K562 (cell line): ENCODE measurements around the gene PLPPR1. TPM values are rescaled to one million over a fixed set of nuclear protein-coding genes. Genes with fewer than 3 reads are reported as not detected.

Experiments used
- ATAC-seq: fragments of 200-7000 bp; cut with Tn5 transposase; 3 replicates; pipeline ENCODE4 v1.9.1; 2020; ENCODE audit warnings: moderate library complexity
- BruUV-seq: library from RNA; stranded (reverse); fragments of 400-500 nt; replicated peaks from 2 replicates; lab custom pipeline; 2021; lab: Mats Ljungman, UMichigan
- CTCF ChIA-PET: fragments of 300-600 bp; formaldehyde crosslinking; extraction: SDS; loops from one replicate; lab custom pipeline; 2021; ENCODE audit warnings: low intra/inter-chr PET ratio; lab: Yijun Ruan, JAX
- POLR2A ChIA-PET: fragments of 300-600, 350-650 bp; sonication (Branson Sonifier 250); formaldehyde crosslinking; extraction: SDS; loops from one replicate; lab custom pipeline; 2021; ENCODE audit warnings: antibody characterized with exemption, inconsistent platforms; lab: Yijun Ruan, JAX
- DNase-seq, 4 experiments: peaks; one replicate each; pipeline versions ENCODE4 v3.0.0 to v3.0.0-alpha.2; 2011 to 2018; ENCODE audit warnings: low spot score in 3 of 4, mixed read lengths in 3 of 4; ENCODE audit errors: extremely low read depth in 1 of 4
- FAIRE-seq: peaks from 2 replicates; lab custom pipeline; 2011; peaks lifted over from hg19 to GRCh38; lab: Jason Lieb, UNC
- H2AFZ ChIP-seq: 2 replicates; pipeline ENCODE4 v1.6.0; 2011; ENCODE audit warnings: low read depth, low read length, control low read depth, inconsistent platforms
- H3K27ac ChIP-seq: fragments of 200-600 bp; 3 replicates; pipeline ENCODE4 v1.8.0; 2011; ENCODE audit warnings: low read depth, mild to moderate bottlenecking, control low read depth, inconsistent platforms, low read length, moderate library complexity, mixed read lengths; ENCODE audit errors: extremely low read depth
- H3K27me3 ChIP-seq, 2 experiments: fragments of 300-600 bp in 1 of 2; 2 replicates in 1 of 2; 3 replicates in 1 of 2; pipeline versions ENCODE4 v1.6.0 to v1.8.0; 2011; ENCODE audit warnings: inconsistent platforms in 2 of 2, low read length in 2 of 2, mild to moderate bottlenecking in 1 of 2, mixed read lengths in 1 of 2, moderate library complexity in 1 of 2; ENCODE audit not compliant: control insufficient read depth in 2 of 2, insufficient read depth in 2 of 2
- H3K36me3 ChIP-seq: fragments of 300-600 bp; 3 replicates; pipeline ENCODE4 v1.8.0; 2011; ENCODE audit warnings: mild to moderate bottlenecking, low read length, inconsistent platforms; ENCODE audit not compliant: control insufficient read depth, insufficient read depth
- H3K4me1 ChIP-seq, 2 experiments: fragments of 200-600 bp in 1 of 2; replicated peaks in 1 of 2; 2 replicates in 1 of 2; 3 replicates in 1 of 2; pipeline versions ENCODE4 v1.5.1 to v1.8.0; 2011; ENCODE audit warnings: inconsistent platforms in 2 of 2, low read length in 2 of 2, mild to moderate bottlenecking in 1 of 2, mixed read lengths in 1 of 2, moderate library complexity in 1 of 2; ENCODE audit not compliant: control insufficient read depth in 2 of 2, insufficient read depth in 2 of 2
- H3K4me2 ChIP-seq: 2 replicates; pipeline ENCODE4 v1.6.1; 2011; ENCODE audit warnings: low read length, control low read depth, inconsistent platforms, mixed read lengths; ENCODE audit not compliant: insufficient read depth
- H3K4me3 ChIP-seq: fragments of 200-600 bp; sonication (generic), shearing (Covaris generic); 2 replicates; pipeline ENCODE4 v1.5.1; 2016; ENCODE audit warnings: control low read depth, inconsistent platforms
- H3K79me2 ChIP-seq: fragments of 200-600 bp; 3 replicates; pipeline ENCODE4 v1.8.0; 2011; ENCODE audit warnings: low read length, inconsistent platforms; ENCODE audit not compliant: control insufficient read depth, insufficient read depth
- H3K9ac ChIP-seq, 2 experiments: 2 replicates each; pipeline versions ENCODE4 v1.6.0 to v1.6.1; 2011; ENCODE audit warnings: low read depth in 2 of 2, low read length in 2 of 2, control low read depth in 1 of 2, inconsistent platforms in 1 of 2, mild to moderate bottlenecking in 1 of 2, mixed read lengths in 1 of 2; ENCODE audit not compliant: insufficient read depth in 1 of 2
- H3K9me1 ChIP-seq: one replicate; pipeline ENCODE4 v1.6.0; 2011; ENCODE audit warnings: inconsistent platforms, mild to moderate bottlenecking, low read length, moderate library complexity; ENCODE audit not compliant: control insufficient read depth, insufficient read depth
- H3K9me3 ChIP-seq: replicated peaks from 2 replicates; pipeline ENCODE4 v1.5.1; 2011; ENCODE audit warnings: low read depth, low read length, inconsistent platforms; ENCODE audit not compliant: control insufficient read depth, insufficient read depth
- H4K20me1 ChIP-seq: replicated peaks from 2 replicates; pipeline ENCODE4 v1.6.1; 2011; ENCODE audit warnings: low read length, inconsistent platforms, mixed read lengths; ENCODE audit not compliant: control insufficient read depth, insufficient read depth
- BMI1 ChIP-seq: fragments of 150-350 bp; IDR thresholded peaks from 2 replicates; pipeline ENCODE4 v1.6.1; 2014; ENCODE audit warnings: low read length
- ELK3 ChIP-seq: fragments of 450-650 bp; formaldehyde crosslinking; IDR thresholded peaks from 2 replicates; pipeline ENCODE4 v1.4.0; 2020; ENCODE audit warnings: mild to moderate bottlenecking
- EP300 ChIP-seq: IDR thresholded peaks from 2 replicates; pipeline ENCODE4 v1.6.1; 2012; ENCODE audit warnings: low read length, improper control_type of control experiment
- IFI16 ChIP-seq: fragments of 250-450 bp; sonication (Bioruptor Pico); IDR thresholded peaks from 2 replicates; pipeline ENCODE4 v2.1.2; 2022; ENCODE audit warnings: mild to moderate bottlenecking, inconsistent platforms
- KDM4B ChIP-seq, 2 experiments: fragments of 450-650 bp in 1 of 2; sonication (generic) in 1 of 2; IDR thresholded peaks; 2 replicates each; pipeline ENCODE4 v1.6.1; 2016 to 2017; ENCODE audit warnings: borderline replicate concordance in 2 of 2, antibody characterized with exemption in 1 of 2, low read depth in 1 of 2, mild to moderate bottlenecking in 1 of 2
- KLF10 ChIP-seq: fragments of 250-450 bp; sonication (Bioruptor Pico); IDR thresholded peaks from 2 replicates; pipeline ENCODE4 v1.6.1; 2021; ENCODE audit warnings: matching md5 sums
- MXI1 ChIP-seq: IDR thresholded peaks from 2 replicates; pipeline ENCODE4 v1.6.1; 2011; ENCODE audit warnings: low read depth, mild to moderate bottlenecking, improper control_type of control experiment, low read length
- PTTG1 ChIP-seq: fragments of 450-650 bp; IDR thresholded peaks from 2 replicates; pipeline ENCODE4 v1.6.1; 2016; ENCODE audit warnings: low read depth, mild to moderate bottlenecking, missing genetic modification characterization, missing compliant biosample characterization
- TAF9B ChIP-seq: fragments of 450-650 bp; IDR thresholded peaks from 2 replicates; pipeline ENCODE4 v1.6.1; 2018; ENCODE audit warnings: mild to moderate bottlenecking; ENCODE audit not compliant: partially characterized antibody
- ZNF311 ChIP-seq: fragments of 250-450 bp; sonication (Bioruptor Pico); IDR thresholded peaks from 2 replicates; pipeline ENCODE4 v1.4.0; 2020; ENCODE audit warnings: mild to moderate bottlenecking, moderate library complexity
- WGBS: fragments of 100-300 bp; shearing (Covaris generic); methylation state at CpG from one replicate; pipeline ENCODE4 v1.1.6; 2016; ENCODE audit warnings: low coverage, mixed read lengths; ENCODE audit not compliant: insufficient coverage; ENCODE audit errors: missing lambda C conversion rate; 5-methylcytosine and 5-hydroxymethylcytosine counted together
- in situ Hi-C: fragments of 300-500 bp; cut with MboI; formaldehyde crosslinking; loops from 4 replicates; pipeline ENCODE4 v1.15.0; 2018; ENCODE audit warnings: inconsistent platforms, mixed read lengths
- intact Hi-C: fragments of 100-400 bp; cut with micrococcal nuclease; formaldehyde crosslinking; loops from 2 replicates; pipeline ENCODE4 v1.14.2; 2022
- polyA plus RNA-seq, 8 experiments: library from polyadenylated mRNA; depleted of rRNA in 4 of 8; stranded (reverse) in 5 of 8; unstranded in 3 of 8; fragments of >200 nt; fragmentation: Nextera tagmentation in 2 of 8; fragmentation: Illumina TruSeq in 1 of 8; extraction: Ambion mirVana in 2 of 8; extraction: Trizol in 1 of 8; gene quantifications; 2 replicates each; pipeline versions ENCODE4 v1.2.1 to v1.2.3, GENCODE V29; 2011 to 2014; ENCODE audit warnings: inconsistent platforms in 1 of 8, missing spikeins in 1 of 8
- total RNA-seq, 7 experiments: library from RNA; depleted of rRNA in 6 of 7; stranded (reverse); fragments of >200 nt in 6 of 7; fragmentation: Illumina TruSeq in 2 of 7; extraction: Trizol in 2 of 7; gene quantifications; 2 replicates each; pipeline versions ENCODE4 v1.2.1 to v1.2.3, GENCODE V29; 2011 to 2021; ENCODE audit warnings: low replicate concordance in 1 of 7

The PLPPR1 gene
- total and polyA plus RNA-seq, 9 of the 15 experiments (the other 6 are each of a cell fraction or from before 2014, with no cell fraction given) = not detected

GRCh38 chr9:101307524-101308213 is 279.1 kb downstream of the PLPPR1 start:
- 0% methylated on average over 3 of the region's 3 CpGs for WGBS
- Histone ChIP-seq H3K4me3 (no peak overlapping the region), H3K27me3 (peaks cover 6 to 12% of the 10 kb centered on the region in 2 experiments; a peak in 4 of 5 replicates), H3K36me3 (no peaks in the 10 kb centered on the region), H3K9ac (no peak overlapping the region), H3K9me3 (no peaks in the 10 kb centered on the region), H3K4me1 (no peaks in the 10 kb centered on the region), H3K79me2 (no peaks in the 10 kb centered on the region), H3K27ac (no peak overlapping the region), H3K9me1 (no peaks in the 10 kb centered on the region), H2AFZ (no peak overlapping the region), H3K4me2 (no peak overlapping the region), H4K20me1 (no peaks in the 10 kb centered on the region)
- ATAC-seq = no peak
- ChIA-PET POLR2A (no interaction called here), CTCF (no interaction called here)
- in situ Hi-C loops (loop anchor here (5.0 to 10.0 kb wide), 2 partner anchors 595 to 703 kb away; no protein-coding TSS in a partner anchor), intact Hi-C loops (no loop called here)
- FAIRE-seq = no peak
- DNase-seq = no peak
- BruUV-seq = no TSS peak
- TF ChIP-seq EP300 (no peak), TAF9B (no peak), MXI1 (no peak), BMI1 (no peak), KDM4B (IDR thresholded peaks at IDR 0.05; ENCODE audit: borderline replicate concordance in 2 of 2, low read depth in 1 of 2) (no peak), ZNF311 (CRISPR knock-in tag) (no peak), PTTG1 (tag) (no peak), KLF10 (CRISPR knock-in tag) (no peak), IFI16 (CRISPR knock-in tag) (no peak), ELK3 (CRISPR knock-in tag) (no peak)
